Stimulated activated naive B cell treated with anti-CD40 and anti-IgM and Interleukin-4, amounts not matched to agents 10 μg/mL and 1 μg/mL and 100 μg/mL, for 72 hours (primary cell): ENCODE results near the gene XYLB.

Experiments
- ATAC-seq, 2 donors: fragments of 150-1000 bp; cut with Tn5 transposase; replicated peaks; 2 replicates each; pipeline ENCODE4 v1.10.0; 2021; ENCODE audit warnings: moderate library complexity in 1 of 2
- DNase-seq: peaks from one replicate; pipeline ENCODE4 v3.0.0; 2021
- H3K27ac Mint-ChIP-seq: one replicate; pipeline ENCODE4 v1.8.0; 2022; ENCODE audit warnings: mild to moderate bottlenecking, mixed read lengths
- H3K27me3 Mint-ChIP-seq, 2 donors: one replicate each; pipeline ENCODE4 v1.8.0; 2022; ENCODE audit warnings: mixed read lengths in 2 of 2
- H3K36me3 Mint-ChIP-seq, 2 donors: one replicate each; pipeline ENCODE4 v1.8.0; 2022; ENCODE audit warnings: mixed read lengths in 2 of 2, mild to moderate bottlenecking in 1 of 2
- H3K4me1 Mint-ChIP-seq, 2 donors: one replicate each; pipeline ENCODE4 v1.8.0; 2022; ENCODE audit warnings: mixed read lengths in 2 of 2, mild to moderate bottlenecking in 1 of 2
- H3K4me3 Mint-ChIP-seq, 2 donors: one replicate each; pipeline ENCODE4 v1.8.0; 2022; ENCODE audit warnings: mild to moderate bottlenecking in 2 of 2, mixed read lengths in 2 of 2, moderate library complexity in 1 of 2
- H3K9me3 Mint-ChIP-seq, 2 donors: one replicate each; pipeline ENCODE4 v1.8.0; 2022; ENCODE audit warnings: mixed read lengths in 2 of 2, mild to moderate bottlenecking in 1 of 2

XYLB gene

GRCh38 chr3:38337703-38338102, 8.9 kb upstream of the XYLB start:
- Mint-ChIP-seq H3K4me3 (no peak overlapping the region), H3K36me3 (no peaks in the 10 kb centered on the region), H3K27ac (no peak overlapping the region), H3K27me3 (peaks cover 8 to 12% of the 10 kb centered on the region in 2 donors), H3K9me3 (no peaks in the 10 kb centered on the region), H3K4me1 (no peaks in the 10 kb centered on the region)
- no peak for DNase-seq
- no peak for ATAC-seq

GRCh38 chr3:38343797-38344594, 2.6 kb upstream of the XYLB start:
- DNase-seq (no peak), ATAC-seq (no peak)
- no peaks in the 10 kb centered on the region for H3K36me3 Mint-ChIP-seq
- no peak overlapping the region for H3K4me3 Mint-ChIP-seq
- H3K4me1 Mint-ChIP-seq = peaks cover 0 to 5% of the 10 kb centered on the region in 2 donors
- H3K27ac Mint-ChIP-seq = no peak overlapping the region
- peaks cover 3 to 18% of the 10 kb centered on the region in 2 donors for H3K27me3 Mint-ChIP-seq
- no peaks in the 10 kb centered on the region for H3K9me3 Mint-ChIP-seq

GRCh38 chr3:38345879-38346586, 552 bp upstream of the XYLB start:
- Mint-ChIP-seq H3K4me3 (peak overlapping the region; percentile 62 to 78), H3K27ac (peak overlapping the region; percentile 65), H3K4me1 (peaks cover 0 to 5% of the 10 kb centered on the region in 2 donors), H3K9me3 (no peaks in the 10 kb centered on the region), H3K27me3 (peaks cover 3 to 18% of the 10 kb centered on the region in 2 donors), H3K36me3 (no peaks in the 10 kb centered on the region)
- ATAC-seq (peak; percentile 31 to 41), DNase-seq (no peak)

GRCh38 chr3:38347421-38348200, 1.0 kb downstream of the XYLB start:
- Mint-ChIP-seq H3K27me3 (peaks cover 3 to 18% of the 10 kb centered on the region in 2 donors), H3K27ac (no peak overlapping the region), H3K4me1 (peaks cover 0 to 5% of the 10 kb centered on the region in 2 donors), H3K9me3 (no peaks in the 10 kb centered on the region), H3K36me3 (peaks cover 0 to 2% of the 10 kb centered on the region in 2 donors), H3K4me3 (peak overlapping the region; percentile 85 to 88)
- ATAC-seq (no peak), DNase-seq (no peak)

GRCh38 chr3:38348903-38349302, 2.3 kb downstream of the XYLB start:
- DNase-seq = no peak
- Mint-ChIP-seq H3K9me3 (no peaks in the 10 kb centered on the region), H3K4me3 (no peak overlapping the region), H3K4me1 (peaks cover 0 to 5% of the 10 kb centered on the region in 2 donors), H3K27me3 (peaks cover 2 to 15% of the 10 kb centered on the region in 2 donors), H3K27ac (no peak overlapping the region), H3K36me3 (peaks cover 0 to 4% of the 10 kb centered on the region in 2 donors)
- ATAC-seq = peak in 1 of 2 donors; percentile 18

- Mint-ChIP-seq H3K27me3 (peaks cover 0 to 6% of the 10 kb centered on the region in 2 donors), H3K27ac (no peak overlapping the region), H3K36me3 (peaks cover 0 to 4% of the 10 kb centered on the region in 2 donors), H3K4me3 (no peak overlapping the region), H3K4me1 (peaks cover 0 to 5% of the 10 kb centered on the region in 2 donors), H3K9me3 (no peaks in the 10 kb centered on the region)
- no peak for DNase-seq
- ATAC-seq = no peak
Observed at GRCh38 chr3:38349684-38350359, 3.2 kb downstream of the XYLB start.

- Mint-ChIP-seq H3K4me3 (no peak overlapping the region), H3K4me1 (peaks cover 0 to under 1% of the 10 kb centered on the region in 2 donors), H3K27me3 (no peaks in the 10 kb centered on the region), H3K27ac (no peak overlapping the region), H3K9me3 (no peaks in the 10 kb centered on the region), H3K36me3 (peaks cover 0 to 4% of the 10 kb centered on the region in 2 donors)
- DNase-seq (no peak), ATAC-seq (no peak)
Observed at GRCh38 chr3:38353151-38353550, 6.6 kb downstream of the XYLB start.

GRCh38 chr3:38354588-38355330, 8.2 kb downstream of the XYLB start:
- no peak for DNase-seq
- ATAC-seq = no peak
- H3K4me1 Mint-ChIP-seq = no peaks in the 10 kb centered on the region
- no peak overlapping the region for H3K4me3 Mint-ChIP-seq
- no peaks in the 10 kb centered on the region for H3K9me3 Mint-ChIP-seq
- H3K27me3 Mint-ChIP-seq = no peaks in the 10 kb centered on the region
- peaks cover 0 to 4% of the 10 kb centered on the region in 2 donors for H3K36me3 Mint-ChIP-seq
- H3K27ac Mint-ChIP-seq = no peak overlapping the region

- no peak for DNase-seq
- no peak overlapping the region for H3K4me3 Mint-ChIP-seq
- no peaks in the 10 kb centered on the region for H3K9me3 Mint-ChIP-seq
- no peaks in the 10 kb centered on the region for H3K4me1 Mint-ChIP-seq
- peaks cover 0 to 3% of the 10 kb centered on the region in 2 donors for H3K36me3 Mint-ChIP-seq
- no peak for ATAC-seq
- no peaks in the 10 kb centered on the region for H3K27me3 Mint-ChIP-seq
- H3K27ac Mint-ChIP-seq = no peak overlapping the region
Observed at GRCh38 chr3:38359038-38359437, 12.5 kb downstream of the XYLB start.

GRCh38 chr3:38360345-38360744, 13.8 kb downstream of the XYLB start:
- Mint-ChIP-seq H3K27ac (no peak overlapping the region), H3K27me3 (no peaks in the 10 kb centered on the region), H3K36me3 (peaks cover 0 to 3% of the 10 kb centered on the region in 2 donors), H3K4me3 (no peak overlapping the region), H3K4me1 (no peaks in the 10 kb centered on the region), H3K9me3 (no peaks in the 10 kb centered on the region)
- ATAC-seq (no peak), DNase-seq (no peak)

- peaks cover 3 to 4% of the 10 kb centered on the region in 2 donors for H3K36me3 Mint-ChIP-seq
- no peaks in the 10 kb centered on the region for H3K4me1 Mint-ChIP-seq
- DNase-seq = no peak
- no peaks in the 10 kb centered on the region for H3K9me3 Mint-ChIP-seq
- no peak overlapping the region for H3K27ac Mint-ChIP-seq
- no peak for ATAC-seq
- no peak overlapping the region for H3K4me3 Mint-ChIP-seq
- no peaks in the 10 kb centered on the region for H3K27me3 Mint-ChIP-seq
Observed at GRCh38 chr3:38361496-38361895, 14.9 kb downstream of the XYLB start.

GRCh38 chr3:38362825-38363224, 16.2 kb downstream of the XYLB start:
- no peaks in the 10 kb centered on the region for H3K27me3 Mint-ChIP-seq
- no peaks in the 10 kb centered on the region for H3K4me1 Mint-ChIP-seq
- no peak overlapping the region for H3K27ac Mint-ChIP-seq
- H3K36me3 Mint-ChIP-seq = peaks cover 3 to 4% of the 10 kb centered on the region in 2 donors
- ATAC-seq (no peak), DNase-seq (no peak)
- no peak overlapping the region for H3K4me3 Mint-ChIP-seq
- H3K9me3 Mint-ChIP-seq = no peaks in the 10 kb centered on the region

GRCh38 chr3:38364721-38365400, 18.3 kb downstream of the XYLB start:
- Mint-ChIP-seq H3K9me3 (peaks cover 0 to 2% of the 10 kb centered on the region in 2 donors), H3K27ac (no peak overlapping the region), H3K27me3 (no peaks in the 10 kb centered on the region), H3K36me3 (peaks cover 8 to 13% of the 10 kb centered on the region in 2 donors), H3K4me1 (no peaks in the 10 kb centered on the region), H3K4me3 (no peak overlapping the region)
- ATAC-seq = no peak
- DNase-seq = no peak
